Endothelial cell of coronary artery (primary cell): Measurements from ENCODE around the gene RNASEH2A. TPM values are rescaled to one million over a fixed set of nuclear protein-coding genes. Genes with fewer than 3 reads are reported as not detected.

Experiments
- total RNA-seq: library from RNA; depleted of rRNA; stranded (reverse); fragments of >200 nt; gene quantifications from 2 replicates; pipeline ENCODE4 v1.2.3, GENCODE V29; 2014

Gene RNASEH2A
- total RNA-seq = 18.4 and 35.4 TPM in 2 replicates

GRCh38 chr19:12806242-12807081, at the start of gene RNASEH2A:
TSS of gene RNASEH2A (plus strand) at chr19:12806584. CDS start at chr19:12806674, 90 bp downstream.

DNA sequence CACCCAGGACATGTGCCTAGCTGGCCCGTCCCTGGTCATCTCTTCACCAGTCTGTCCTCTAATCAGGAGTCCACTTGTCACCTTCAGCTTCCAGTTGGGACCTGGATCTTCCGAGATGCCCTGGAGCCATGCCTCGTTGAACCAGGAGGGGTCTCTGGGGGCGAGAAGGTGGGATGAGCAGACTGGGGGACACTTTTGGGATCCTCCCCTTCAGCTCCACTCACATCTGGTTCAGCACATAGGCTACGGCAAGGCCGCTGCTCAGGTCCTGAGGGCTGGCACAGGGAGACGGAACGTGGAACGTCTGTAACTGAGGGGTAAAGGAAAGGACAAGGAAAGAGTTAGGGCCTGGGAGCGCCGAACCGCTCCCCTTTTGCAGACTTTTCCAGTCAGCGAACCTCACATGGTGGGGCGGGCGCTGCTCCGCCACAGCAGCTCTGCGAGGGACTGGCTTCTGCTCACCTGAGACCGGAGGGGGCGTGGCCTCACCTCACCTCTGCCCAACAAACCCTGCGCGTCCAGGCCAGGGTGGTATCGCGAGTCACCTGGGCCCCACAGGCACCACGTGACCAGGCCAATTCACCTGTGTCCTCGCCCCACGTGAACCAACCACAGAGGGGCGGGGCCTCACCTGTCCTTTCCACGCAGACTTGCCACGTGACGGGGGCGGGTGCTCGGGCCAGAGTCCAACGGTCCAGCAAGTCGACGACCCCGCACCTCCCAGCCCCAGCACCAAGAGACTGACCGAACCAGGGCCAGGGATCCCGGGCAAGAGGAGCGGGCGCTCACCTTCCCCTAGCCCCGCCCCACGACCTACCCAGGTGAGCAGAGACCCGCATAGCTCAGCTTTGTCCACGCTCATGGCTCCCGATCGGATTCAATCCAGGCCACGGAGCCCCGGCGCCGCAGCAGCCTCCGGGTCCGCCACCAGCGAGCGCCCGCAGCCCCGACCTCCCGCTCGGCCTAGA, 31.5 kb upstream of the RNASEH2A start, which contains the start of gene HOOK2:
Gene HOOK2 (minus strand): TSS at position 965 of the 968 bp plus-strand sequence. CDS start 103 bp downstream, at position 862.

GRCh38 chr19:12791345-12792050, 14.9 kb upstream of the RNASEH2A start, which contains the start of gene JUNB:
TSS of gene JUNB (plus strand) at chr19:12791486. CDS start at chr19:12791772, 286 bp downstream.

GRCh38 chr19:12801466-12802266, 4.7 kb upstream of the RNASEH2A start, which contains the start of the genes PRDX2 and THSD8:
TSS of gene PRDX2 (minus strand) at chr19:12801800. CDS start at chr19:12801261, 539 bp downstream.
TSS of gene THSD8 (plus strand) at chr19:12802069. CDS start at chr19:12802072, 3 bp downstream.

GRCh38 chr19:12834566-12834943, 28.2 kb downstream of the RNASEH2A start, which contains the start of gene RTBDN:
TSS of gene RTBDN (minus strand) at chr19:12834579. CDS start at chr19:12829979, 4,600 bp downstream.

DNA sequence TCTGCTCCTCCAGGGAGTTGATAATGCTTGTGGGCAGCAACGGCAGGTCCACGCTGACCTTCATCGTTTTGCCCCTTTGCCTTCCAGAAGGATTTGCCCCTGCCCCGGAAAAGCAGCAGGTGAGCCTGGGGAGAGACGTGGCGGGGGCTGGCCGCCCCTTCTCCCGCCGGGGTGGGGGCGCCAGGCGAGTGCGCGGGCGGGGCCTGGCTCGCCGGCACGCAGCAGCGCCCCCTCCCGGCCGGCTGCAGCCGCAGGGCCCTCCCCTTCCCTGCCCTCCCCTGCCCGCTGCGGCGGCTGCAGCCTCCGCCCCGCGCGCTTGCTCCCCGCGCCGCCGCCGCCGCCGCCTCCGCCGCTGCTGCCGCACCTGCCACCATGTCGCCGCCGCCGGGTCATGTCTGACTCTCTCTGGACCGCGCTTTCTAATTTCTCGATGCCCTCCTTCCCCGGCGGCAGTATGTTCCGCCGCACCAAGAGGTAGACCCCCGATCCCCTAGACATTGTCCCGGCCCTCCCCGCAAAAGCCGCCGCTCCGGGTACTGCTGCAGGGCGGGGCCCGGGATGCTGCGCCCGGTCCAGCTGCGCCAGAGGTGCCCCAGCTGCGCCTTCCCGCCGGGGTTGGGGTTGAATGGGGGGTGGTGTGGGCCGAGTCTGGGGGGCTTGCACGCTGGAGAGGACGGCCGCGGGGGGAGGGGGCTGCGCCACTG, 31.9 kb downstream of the RNASEH2A start, which contains the start of gene MAST1:
Gene MAST1 (plus strand): TSS at position 334 of the 704 bp plus-strand sequence. CDS start 58 bp downstream, at position 392.

Other genes with a start within 250 kb of the RNASEH2A start
- gene ZNF490, start 195.8 kb upstream of the RNASEH2A start, total RNA-seq = 5.5 and 7.1 TPM in 2 replicates
- gene ZNF791, start 195.7 kb upstream of the RNASEH2A start, total RNA-seq = 13.1 and 13.3 TPM in 2 replicates
- 26.6 and 33.1 TPM in 2 replicates for gene MAN2B1, start 139.8 kb upstream of the RNASEH2A start, total RNA-seq
- gene WDR83, start 139.8 kb upstream of the RNASEH2A start, total RNA-seq = 9.5 and 11.8 TPM in 2 replicates
- gene DHPS, start 124.7 kb upstream of the RNASEH2A start, total RNA-seq = 47.1 and 64.1 TPM in 2 replicates
- gene GNG14, start 118.6 kb upstream of the RNASEH2A start, total RNA-seq = not detected in 2 replicates
- gene FBXW9, start 110.0 kb upstream of the RNASEH2A start, total RNA-seq = 5.6 and 9.3 TPM in 2 replicates
- 29.8 and 31.5 TPM in 2 replicates for gene TNPO2, start 82.7 kb upstream of the RNASEH2A start, total RNA-seq
- 149 and 154 TPM in 2 replicates for gene TRIR, start 71.9 kb upstream of the RNASEH2A start, total RNA-seq
- 96.2 and 110 TPM in 2 replicates for gene GET3, start 69.1 kb upstream of the RNASEH2A start, total RNA-seq
- not detected in 2 replicates for gene BEST2, start 54.8 kb upstream of the RNASEH2A start, total RNA-seq
- gene HOOK2, start 31.0 kb upstream of the RNASEH2A start, total RNA-seq = 11.7 and 17.2 TPM in 2 replicates
- gene JUNB, start 15.1 kb upstream of the RNASEH2A start, total RNA-seq = 28.0 and 50.4 TPM in 2 replicates
- gene PRDX2, start 4.8 kb upstream of the RNASEH2A start, total RNA-seq = 224 and 246 TPM in 2 replicates
- gene THSD8, start 4.5 kb upstream of the RNASEH2A start, total RNA-seq = not detected in 2 replicates
- gene RTBDN, start 28.0 kb downstream of the RNASEH2A start, total RNA-seq = not detected in 2 replicates
- gene MAST1, start 31.9 kb downstream of the RNASEH2A start, total RNA-seq = 0.09 and 0.36 TPM in 2 replicates
- gene DNASE2, start 74.9 kb downstream of the RNASEH2A start, total RNA-seq = 11.1 and 18.9 TPM in 2 replicates
- gene KLF1, start 80.6 kb downstream of the RNASEH2A start, total RNA-seq = not detected in 2 replicates
- gene GCDH, start 84.6 kb downstream of the RNASEH2A start, total RNA-seq = 16.5 and 22.1 TPM in 2 replicates
- 0.09 TPM in 1 of 2 replicates, not detected in the other for gene SYCE2, start 112.7 kb downstream of the RNASEH2A start, total RNA-seq
- 54.9 and 57.3 TPM in 2 replicates for gene FARSA, start 127.1 kb downstream of the RNASEH2A start, total RNA-seq
- 1,479 and 1,611 TPM in 2 replicates for gene CALR, start 132.0 kb downstream of the RNASEH2A start, total RNA-seq
- 59.1 and 98.8 TPM in 2 replicates for gene RAD23A, start 139.3 kb downstream of the RNASEH2A start, total RNA-seq
- gene GADD45GIP1, start 150.6 kb downstream of the RNASEH2A start, total RNA-seq = 31.3 and 32.6 TPM in 2 replicates
- 0.09 TPM in 1 of 2 replicates, not detected in the other for gene DAND5, start 163.0 kb downstream of the RNASEH2A start, total RNA-seq
- gene NFIX, start 188.9 kb downstream of the RNASEH2A start, total RNA-seq = 8.1 and 21.8 TPM in 2 replicates